HEK293 (cell line): ENCODE results near the gene PRKG1.
A peak's percentile ranks its signal among the peaks of the same experiment; 100 is the strongest.

Source experiments
- CTCF ChIA-PET: fragments of 350-600 bp; formaldehyde crosslinking; extraction: SDS; loops from one replicate; lab custom pipeline; 2021; ENCODE audit warnings: antibody characterized with exemption; lab: Yijun Ruan, JAX
- POLR2A ChIA-PET: fragments of 300-600 bp; formaldehyde crosslinking; extraction: SDS; loops from one replicate; lab custom pipeline; 2020; ENCODE audit warnings: antibody characterized with exemption, inconsistent platforms; lab: Yijun Ruan, JAX
- H3K27ac ChIP-seq: fragments of 200-500 bp; sonication (Bioruptor generic); 2 replicates; pipeline ENCODE4 v1.5.1; 2014; ENCODE audit warnings: low read depth, low read length, control low read depth, inconsistent platforms; ENCODE audit errors: extremely low read depth
- H3K36me3 ChIP-seq, 2 experiments: fragments of 200-500 bp in 1 of 2; sonication (Bioruptor generic) in 1 of 2; 1 replicate in 1 of 2; 2 replicates in 1 of 2; pipeline ENCODE4 v1.5.1; 2014 to 2017; ENCODE audit warnings: inconsistent platforms in 2 of 2, low read length in 2 of 2; ENCODE audit not compliant: control insufficient read depth in 2 of 2, insufficient read depth in 1 of 2
- H3K4me1 ChIP-seq: fragments of 200-500 bp; sonication (Bioruptor generic); 2 replicates; pipeline ENCODE4 v1.5.1; 2014; ENCODE audit warnings: mild to moderate bottlenecking, low read length, inconsistent platforms; ENCODE audit not compliant: control insufficient read depth, insufficient read depth
- H3K4me3 ChIP-seq: 2 replicates; pipeline ENCODE4 v1.5.1; 2011; ENCODE audit warnings: low read depth, mild to moderate bottlenecking, control low read depth, low read length, moderate library complexity
- H3K9me3 ChIP-seq: fragments of 200-500 bp; sonication (Bioruptor generic); 2 replicates; pipeline ENCODE4 v1.5.1; 2014; ENCODE audit warnings: low read depth, low read length, inconsistent platforms; ENCODE audit not compliant: control insufficient read depth, insufficient read depth
- GLIS2 ChIP-seq: fragments of 450-650 bp; formaldehyde crosslinking; IDR thresholded peaks from 2 replicates; pipeline ENCODE4 v1.5.1; 2016; ENCODE audit warnings: missing biosample characterization, missing genetic modification characterization
- HOXA7 ChIP-seq: sonication (generic); formaldehyde crosslinking; IDR thresholded peaks from 2 replicates; pipeline ENCODE4 v1.8.1; 2022; ENCODE audit warnings: missing genetic modification reagents, borderline replicate concordance
- KLF16 ChIP-seq: fragments of 450-650 bp; formaldehyde crosslinking; IDR thresholded peaks from 2 replicates; pipeline ENCODE4 v1.5.1; 2017; ENCODE audit warnings: missing biosample characterization, missing genetic modification characterization
- MYNN ChIP-seq: fragments of 450-650 bp; formaldehyde crosslinking; IDR thresholded peaks from 2 replicates; pipeline ENCODE4 v1.5.1; 2016; ENCODE audit warnings: missing biosample characterization, missing genetic modification characterization, borderline replicate concordance
- PRDM1 ChIP-seq: fragments of 450-650 bp; formaldehyde crosslinking; IDR thresholded peaks from 2 replicates; pipeline ENCODE4; 2016; ENCODE audit warnings: missing biosample characterization, missing genetic modification characterization
- ZFP69B ChIP-seq: fragments of 450-650 bp; formaldehyde crosslinking; IDR thresholded peaks from 2 replicates; pipeline ENCODE4 v1.5.1; 2016; ENCODE audit warnings: missing biosample characterization, missing genetic modification characterization
- ZNF133 ChIP-seq: fragments of 450-650 bp; formaldehyde crosslinking; IDR thresholded peaks from 2 replicates; pipeline ENCODE4 v1.5.1; 2016; ENCODE audit warnings: missing biosample characterization, missing genetic modification characterization
- ZNF140 ChIP-seq: fragments of 450-650 bp; formaldehyde crosslinking; IDR thresholded peaks from 2 replicates; pipeline ENCODE4 v1.5.1; 2016; ENCODE audit warnings: missing biosample characterization, missing genetic modification characterization
- ZNF169 ChIP-seq: fragments of 450-650 bp; formaldehyde crosslinking; IDR thresholded peaks from 2 replicates; pipeline ENCODE4 v1.5.1; 2016; ENCODE audit warnings: missing biosample characterization, missing genetic modification characterization
- ZNF19 ChIP-seq: fragments of 450-650 bp; formaldehyde crosslinking; IDR thresholded peaks from 2 replicates; pipeline ENCODE4; 2016; ENCODE audit warnings: missing biosample characterization, missing genetic modification characterization, low read depth
- ZNF292 ChIP-seq: fragments of 450-650 bp; formaldehyde crosslinking; IDR thresholded peaks from 2 replicates; pipeline ENCODE4 v1.5.1; 2016; ENCODE audit warnings: low read depth, missing biosample characterization, missing genetic modification characterization, borderline replicate concordance
- ZNF311 ChIP-seq: fragments of 450-650 bp; formaldehyde crosslinking; IDR thresholded peaks from 2 replicates; pipeline ENCODE4 v1.5.1; 2017; ENCODE audit warnings: missing biosample characterization, missing genetic modification characterization, borderline replicate concordance
- ZNF335 ChIP-seq: fragments of 450-650 bp; formaldehyde crosslinking; conservative IDR thresholded peaks from 2 replicates; pipeline ENCODE4 v1.5.1; 2016; ENCODE audit warnings: missing biosample characterization, missing genetic modification characterization
- ZNF366 ChIP-seq: fragments of 450-650 bp; formaldehyde crosslinking; conservative IDR thresholded peaks from 2 replicates; pipeline ENCODE4 v1.5.1; 2016; ENCODE audit warnings: missing biosample characterization, missing genetic modification characterization
- ZNF37A ChIP-seq: fragments of 450-650 bp; IDR thresholded peaks from 2 replicates; pipeline ENCODE4 v1.5.1; 2018; ENCODE audit warnings: missing biosample characterization, missing genetic modification characterization
- ZNF391 ChIP-seq: fragments of 450-650 bp; formaldehyde crosslinking; IDR thresholded peaks from 2 replicates; pipeline ENCODE4 v1.5.1; 2016; ENCODE audit warnings: low read depth, missing biosample characterization, missing genetic modification characterization, borderline replicate concordance
- ZNF514 ChIP-seq: fragments of 450-650 bp; formaldehyde crosslinking; IDR thresholded peaks from 2 replicates; pipeline ENCODE4 v1.5.1; 2016; ENCODE audit warnings: missing biosample characterization, missing genetic modification characterization
- ZNF544 ChIP-seq: fragments of 450-650 bp; formaldehyde crosslinking; IDR thresholded peaks from 2 replicates; pipeline ENCODE4 v1.5.0; 2017; ENCODE audit warnings: missing biosample characterization, missing genetic modification characterization
- ZNF558 ChIP-seq: fragments of 450-650 bp; formaldehyde crosslinking; IDR thresholded peaks from 2 replicates; pipeline ENCODE4 v1.5.1; 2016; ENCODE audit warnings: missing biosample characterization, missing genetic modification characterization
- ZNF610 ChIP-seq: fragments of 450-650 bp; formaldehyde crosslinking; IDR thresholded peaks from 2 replicates; pipeline ENCODE4 v1.5.1; 2016; ENCODE audit warnings: missing biosample characterization, missing genetic modification characterization, borderline replicate concordance
- ZNF660 ChIP-seq: fragments of 450-650 bp; IDR thresholded peaks from 2 replicates; pipeline ENCODE4 v1.5.1; 2018; ENCODE audit warnings: missing biosample characterization, mild to moderate bottlenecking, missing genetic modification characterization
- ZNF670 ChIP-seq: fragments of 450-650 bp; formaldehyde crosslinking; IDR thresholded peaks from 2 replicates; pipeline ENCODE4 v1.5.1; 2016; ENCODE audit warnings: missing biosample characterization, missing genetic modification characterization, low read depth
- ZNF76 ChIP-seq: fragments of 450-650 bp; formaldehyde crosslinking; IDR thresholded peaks from 2 replicates; pipeline ENCODE4; 2016; ENCODE audit warnings: low read depth, missing biosample characterization, missing genetic modification characterization, borderline replicate concordance
- TF ChIP-seq, protein P1 (sequence below): sonication (generic); formaldehyde crosslinking; IDR thresholded peaks from 2 replicates; pipeline ENCODE4 v1.8.1; 2022; ENCODE audit warnings: mild to moderate bottlenecking, moderate library complexity, missing genetic modification reagents
- TF ChIP-seq, protein P2 (sequence below): fragments of 450-650 bp; formaldehyde crosslinking; IDR thresholded peaks from 2 replicates; pipeline ENCODE4 v1.5.1; 2016; ENCODE audit warnings: missing biosample characterization, missing genetic modification characterization, borderline replicate concordance

PRKG1 gene

DNA sequence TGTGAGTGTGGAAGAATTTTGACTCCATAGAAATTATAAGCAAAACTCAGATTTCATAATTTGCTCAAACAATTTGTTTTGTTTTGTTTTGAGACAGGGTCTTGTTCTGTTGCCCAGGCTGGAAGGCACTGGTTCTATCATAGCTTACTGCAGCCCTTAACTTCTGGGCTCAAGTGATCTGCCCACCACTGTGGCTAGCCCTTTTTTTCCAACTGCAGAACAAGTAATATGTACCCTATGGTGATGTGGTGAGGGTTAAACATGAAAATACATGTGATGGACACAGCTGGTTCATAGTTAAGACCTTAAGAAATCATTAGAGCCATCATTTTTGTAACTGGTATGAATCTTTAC lies 594.0 kb downstream of the PRKG1 start:
- H3K9me3 ChIP-seq, result no peaks in the 10 kb centered on the region
- no peak for TF ChIP-seq ZNF335 (tag by site-specific recombination)
- TF ChIP-seq KLF16 (tag by site-specific recombination), result no peak
- no peak for TF ChIP-seq ZNF140 (tag by site-specific recombination)
- TF ChIP-seq PRDM1 (tag by site-specific recombination), result no peak
- TF ChIP-seq ZNF169 (tag by site-specific recombination), result no peak
- TF ChIP-seq ZNF660, result no peak
- TF ChIP-seq ZNF366 (tag by site-specific recombination), result no peak
- TF ChIP-seq, protein P1, sequence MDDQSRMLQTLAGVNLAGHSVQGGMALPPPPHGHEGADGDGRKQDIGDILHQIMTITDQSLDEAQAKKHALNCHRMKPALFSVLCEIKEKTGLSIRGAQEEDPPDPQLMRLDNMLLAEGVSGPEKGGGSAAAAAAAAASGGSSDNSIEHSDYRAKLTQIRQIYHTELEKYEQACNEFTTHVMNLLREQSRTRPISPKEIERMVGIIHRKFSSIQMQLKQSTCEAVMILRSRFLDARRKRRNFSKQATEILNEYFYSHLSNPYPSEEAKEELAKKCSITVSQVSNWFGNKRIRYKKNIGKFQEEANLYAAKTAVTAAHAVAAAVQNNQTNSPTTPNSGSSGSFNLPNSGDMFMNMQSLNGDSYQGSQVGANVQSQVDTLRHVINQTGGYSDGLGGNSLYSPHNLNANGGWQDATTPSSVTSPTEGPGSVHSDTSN, result no peak
- CTCF ChIA-PET, result interaction anchor here (0.7 kb wide), 1 partner anchor 311 kb away, joined by 4 read pairs; no protein-coding TSS in a partner anchor
- no peak overlapping the region for H3K4me3 ChIP-seq
- POLR2A ChIA-PET, result no interaction called here
- no peak overlapping the region for H3K27ac ChIP-seq
- peaks cover 8% of the 10 kb centered on the region for H3K4me1 ChIP-seq
- H3K36me3 ChIP-seq, result no peaks in the 10 kb centered on the region

DNA sequence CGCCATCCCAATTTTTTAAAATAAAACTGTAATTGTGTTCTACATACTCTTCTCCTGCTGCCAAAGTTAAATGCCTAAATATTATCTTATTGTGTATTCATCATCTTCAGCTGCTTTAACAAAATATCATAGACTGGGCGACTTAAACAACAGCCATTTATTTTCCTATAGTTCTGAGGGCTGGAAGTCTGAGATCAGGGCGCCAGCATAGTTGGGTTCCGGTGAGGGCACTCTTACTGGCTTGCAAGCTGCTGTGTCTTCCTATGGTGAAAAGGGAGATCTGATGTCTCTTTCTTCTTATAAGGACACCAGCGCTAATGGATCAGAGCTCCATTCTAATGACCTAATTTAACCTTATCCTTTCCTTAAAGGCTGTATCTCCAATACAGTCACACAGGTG lies 594.8 kb downstream of the PRKG1 start:
- Histone ChIP-seq H3K27ac (no peak overlapping the region), H3K9me3 (no peaks in the 10 kb centered on the region), H3K4me1 (peaks cover 8% of the 10 kb centered on the region), H3K4me3 (no peak overlapping the region), H3K36me3 (no peaks in the 10 kb centered on the region)
- POLR2A ChIA-PET, result no interaction called here
- no peak for TF ChIP-seq ZNF311 (tag by site-specific recombination)
- TF ChIP-seq ZFP69B (tag by site-specific recombination), result no peak
- no peak for TF ChIP-seq ZNF670
- TF ChIP-seq ZNF391 (tag by site-specific recombination), result no peak
- no peak for TF ChIP-seq ZNF292 (tag by site-specific recombination)
- no peak for TF ChIP-seq HOXA7 (CRISPR knock-in tag)
- TF ChIP-seq ZNF19 (tag by site-specific recombination), result no peak
- TF ChIP-seq, protein P2, sequence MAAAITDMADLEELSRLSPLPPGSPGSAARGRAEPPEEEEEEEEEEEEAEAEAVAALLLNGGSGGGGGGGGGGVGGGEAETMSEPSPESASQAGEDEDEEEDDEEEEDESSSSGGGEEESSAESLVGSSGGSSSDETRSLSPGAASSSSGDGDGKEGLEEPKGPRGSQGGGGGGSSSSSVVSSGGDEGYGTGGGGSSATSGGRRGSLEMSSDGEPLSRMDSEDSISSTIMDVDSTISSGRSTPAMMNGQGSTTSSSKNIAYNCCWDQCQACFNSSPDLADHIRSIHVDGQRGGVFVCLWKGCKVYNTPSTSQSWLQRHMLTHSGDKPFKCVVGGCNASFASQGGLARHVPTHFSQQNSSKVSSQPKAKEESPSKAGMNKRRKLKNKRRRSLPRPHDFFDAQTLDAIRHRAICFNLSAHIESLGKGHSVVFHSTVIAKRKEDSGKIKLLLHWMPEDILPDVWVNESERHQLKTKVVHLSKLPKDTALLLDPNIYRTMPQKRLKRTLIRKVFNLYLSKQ (tag by site-specific recombination), result no peak
- no peak for TF ChIP-seq ZNF37A (tag by site-specific recombination)
- CTCF ChIA-PET, result interaction anchor here (0.7 kb wide), 1 partner anchor 312 kb away, joined by 4 read pairs; no protein-coding TSS in a partner anchor

DNA sequence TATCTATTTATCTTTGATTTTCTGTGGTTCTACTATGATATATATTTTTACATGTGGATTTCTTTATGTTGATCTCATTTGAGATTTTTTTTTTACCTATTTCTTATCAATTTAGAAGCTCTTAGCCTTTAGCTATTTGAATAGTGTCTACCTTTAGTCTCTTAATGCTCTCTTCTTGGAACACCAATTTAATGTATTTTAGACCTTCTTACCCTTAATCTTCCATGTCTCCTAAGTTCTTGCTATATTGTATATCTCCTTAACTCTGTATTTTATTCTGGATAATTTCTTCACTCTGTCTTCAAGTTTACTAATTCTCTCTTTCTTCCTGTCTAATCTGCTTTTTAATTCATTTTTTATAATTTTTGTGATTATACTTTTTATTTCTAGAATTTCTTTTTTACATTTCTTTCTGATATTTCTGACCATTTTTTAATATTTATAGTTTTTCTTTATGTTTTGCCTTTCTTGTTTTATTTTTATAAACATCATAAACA lies 597.8 kb downstream of the PRKG1 start:
- TF ChIP-seq ZNF558 (tag by site-specific recombination), result no peak
- no peak for TF ChIP-seq ZNF335 (tag by site-specific recombination)
- no peak for TF ChIP-seq ZNF76
- TF ChIP-seq ZNF610 (tag by site-specific recombination), result peak; percentile 16; the same call in 1 of the 2 replicates
- TF ChIP-seq ZNF544, result no peak
- no peak for TF ChIP-seq ZNF514
- no peak for TF ChIP-seq GLIS2
- peak; percentile 96 for TF ChIP-seq ZNF133 (tag by site-specific recombination)
- no peak for TF ChIP-seq MYNN (tag by site-specific recombination)
- Histone ChIP-seq H3K4me1 (peaks cover 8% of the 10 kb centered on the region), H3K9me3 (no peaks in the 10 kb centered on the region), H3K27ac (no peak overlapping the region), H3K36me3 (no peaks in the 10 kb centered on the region), H3K4me3 (no peak overlapping the region)
- POLR2A ChIA-PET, result no interaction called here
- CTCF ChIA-PET, result no interaction called here
